ENCODE results near the gene G0S2.
"Not testable (repeated sequence)": the region's sequence is repeated elsewhere in the genome, so short reads cannot be mapped to it uniquely, and the experiment has no call there.

Gene G0S2

GRCh38 chr1:209685821-209686220 lies 10.6 kb downstream of the G0S2 start:
- peak in 1 of 2 donors; percentile 56 for DNase-seq

DNA sequence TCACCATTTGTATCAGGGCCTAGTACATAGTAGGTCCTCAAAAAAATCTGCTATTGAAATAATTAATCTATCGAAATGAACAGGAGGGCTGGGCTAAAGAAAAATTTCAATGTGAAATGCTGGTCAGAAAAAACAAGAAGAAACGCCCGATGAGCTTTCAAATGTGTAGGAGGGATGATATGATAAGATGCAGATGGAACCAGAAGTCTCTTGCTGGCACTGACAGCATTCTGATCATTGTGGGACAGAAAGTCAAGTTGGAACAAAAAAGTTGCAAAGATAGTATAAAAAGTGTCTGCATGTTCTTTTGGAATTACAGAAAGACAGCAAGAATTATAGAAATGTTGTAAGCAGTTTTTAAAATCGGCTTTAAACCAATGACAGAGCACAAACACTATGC lies 11.1 kb downstream of the G0S2 start:
- no peak for DNase-seq

- DNase-seq, result no peak
These were observed 13.6 kb downstream of the G0S2 start for GRCh38 chr1:209688746-209689234.

- no peak for DNase-seq
These were observed 14.3 kb downstream of the G0S2 start for GRCh38 chr1:209689477-209689876.

- DNase-seq, result no peak
These were observed 16.0 kb downstream of the G0S2 start for GRCh38 chr1:209691237-209691636.

GRCh38 chr1:209692296-209692695 lies 17.1 kb downstream of the G0S2 start:
- no peak for DNase-seq

- DNase-seq, result peak; percentile 67 to 74
These were observed 17.7 kb downstream of the G0S2 start for GRCh38 chr1:209692745-209693504.

- no peak for DNase-seq
These were observed 21.5 kb downstream of the G0S2 start for GRCh38 chr1:209696673-209697072.

DNA sequence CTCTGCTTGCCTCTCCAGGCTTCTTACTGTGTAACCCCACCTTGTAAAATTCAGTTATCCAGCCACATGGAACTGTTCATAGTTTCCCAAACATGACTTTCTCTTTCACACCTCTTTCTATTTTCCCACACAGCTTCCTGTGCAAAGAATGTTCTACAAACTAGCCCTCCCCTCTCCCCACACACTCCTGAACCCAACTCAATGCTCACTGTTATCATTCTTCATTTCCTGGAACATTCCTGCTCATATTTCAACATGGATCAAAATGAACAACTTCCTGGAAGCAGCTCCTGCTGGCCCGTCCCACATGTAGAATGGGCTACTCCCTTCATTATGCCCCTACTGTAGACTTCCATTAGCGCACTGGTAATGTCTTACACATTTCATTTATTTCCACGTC lies 21.9 kb downstream of the G0S2 start:
- no peak for DNase-seq

- not testable (repeated sequence) for DNase-seq
These were observed 25.5 kb downstream of the G0S2 start for GRCh38 chr1:209700686-209701085.

- DNase-seq, result no peak
These were observed 27.6 kb downstream of the G0S2 start for GRCh38 chr1:209702832-209703231.

GRCh38 chr1:209703834-209704504 lies 28.8 kb downstream of the G0S2 start:
- no peak for DNase-seq

- no peak for DNase-seq
These were observed 29.4 kb downstream of the G0S2 start, which contains the start of gene HSD11B1 for GRCh38 chr1:209704584-209704983. Gene HSD11B1, plus strand, starts transcription at chr1:209704846. Its CDS starts 97 bp downstream, at chr1:209704943.

DNA sequence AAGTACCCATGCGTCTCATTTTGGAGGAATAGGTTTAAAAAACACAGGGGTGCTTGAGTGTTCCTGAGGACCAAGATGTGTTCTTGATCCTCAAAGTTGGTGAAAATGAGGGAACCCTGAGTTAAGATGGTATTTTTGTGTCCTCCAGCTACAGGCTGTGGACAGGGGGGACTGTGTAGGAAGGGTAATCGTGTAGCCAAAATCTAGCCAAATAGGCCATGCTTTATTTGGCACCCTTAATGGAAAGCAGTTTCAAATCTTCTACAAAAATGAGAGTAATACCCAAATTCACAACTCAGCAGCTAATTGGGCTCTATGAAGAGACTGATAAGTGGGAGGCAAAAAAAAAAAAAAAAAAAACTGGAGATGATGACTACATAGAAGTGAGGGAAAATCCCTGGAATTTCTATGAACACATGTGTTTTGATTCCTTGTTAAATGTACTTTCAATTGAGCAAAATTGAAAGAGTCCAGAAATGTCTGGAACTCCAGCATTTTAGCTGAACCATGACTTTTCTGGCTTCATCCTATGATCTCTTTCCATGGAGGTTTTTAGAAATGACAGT lies 29.9 kb downstream of the G0S2 start:
- DNase-seq, result no peak

DNA sequence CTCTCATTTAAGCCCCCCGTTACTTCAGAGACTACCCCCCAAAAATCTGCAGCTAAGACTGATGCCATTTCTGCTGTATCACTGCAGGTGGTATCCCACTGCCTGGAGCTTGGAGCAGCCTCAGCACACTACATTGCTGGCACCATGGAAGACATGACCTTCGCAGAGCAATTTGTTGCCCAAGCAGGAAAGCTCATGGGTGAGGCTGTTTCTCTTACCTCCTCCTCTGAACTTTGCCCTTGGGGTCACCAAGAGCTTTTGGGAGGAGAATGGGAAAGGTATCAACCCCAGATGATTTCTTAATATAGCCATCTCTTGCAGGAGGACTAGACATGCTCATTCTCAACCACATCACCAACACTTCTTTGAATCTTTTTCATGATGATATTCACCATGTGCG lies 31.4 kb downstream of the G0S2 start:
- DNase-seq, result no peak

DNA sequence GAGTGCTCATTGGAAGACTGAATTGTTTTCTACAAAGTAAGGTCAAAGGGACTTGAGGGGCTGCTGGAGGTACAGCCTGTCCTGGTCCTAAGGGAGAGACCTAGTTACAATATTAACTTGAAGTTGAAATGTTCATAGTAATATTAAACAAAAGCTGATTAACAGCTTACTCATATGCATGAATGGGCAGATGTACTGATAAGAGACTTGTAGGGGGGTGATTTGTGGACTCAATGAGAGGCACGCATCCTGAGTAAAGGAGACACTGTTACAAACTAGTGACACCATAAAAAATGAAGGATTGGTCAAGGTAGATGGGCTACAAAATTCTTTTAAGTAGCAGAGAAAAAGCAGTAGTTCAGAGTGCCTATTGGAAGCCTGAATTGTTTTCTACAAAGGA lies 32.1 kb downstream of the G0S2 start:
- DNase-seq, result no peak

- no peak for DNase-seq
These were observed 33.1 kb downstream of the G0S2 start for GRCh38 chr1:209708297-209708696.

DNA sequence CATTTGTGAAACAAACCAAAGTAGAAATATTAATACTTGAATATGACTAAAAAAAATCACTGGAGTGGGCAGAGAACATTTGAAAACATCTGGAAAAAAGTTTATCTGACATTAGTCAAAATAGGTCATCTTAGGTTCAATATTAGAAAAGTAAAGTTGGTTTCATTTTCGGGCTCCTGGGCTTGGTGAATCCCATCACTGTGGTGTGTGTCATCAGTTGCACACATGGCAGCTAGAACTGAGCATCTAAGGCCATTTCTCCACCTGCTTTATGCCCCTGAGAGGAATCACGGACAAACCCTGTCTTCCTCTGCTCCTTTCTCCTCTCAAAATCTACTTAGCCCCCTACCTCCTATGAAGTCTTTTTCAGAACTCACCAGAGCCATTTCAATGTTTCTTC lies 34.9 kb downstream of the G0S2 start:
- DNase-seq, result peak in 1 of 2 donors; percentile 14

DNA sequence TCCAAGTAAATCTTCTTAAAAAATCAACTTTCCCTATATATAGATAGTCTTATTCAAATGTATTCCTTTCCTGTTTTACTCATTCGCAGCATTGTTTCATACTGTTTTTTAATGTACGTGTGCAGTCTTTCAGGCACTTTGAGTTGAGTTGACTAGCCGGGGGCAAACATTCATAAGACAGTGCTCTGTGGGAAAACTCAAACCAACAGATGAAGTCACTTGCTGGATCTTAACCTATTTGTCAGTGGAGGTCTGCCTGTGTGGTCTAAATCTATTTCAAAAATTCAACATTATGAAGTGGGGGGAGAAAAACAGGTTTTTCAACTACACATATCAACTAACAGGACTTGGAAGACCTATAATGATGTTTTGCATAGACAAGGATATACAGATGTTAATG lies 35.6 kb downstream of the G0S2 start:
- DNase-seq, result no peak

DNA sequence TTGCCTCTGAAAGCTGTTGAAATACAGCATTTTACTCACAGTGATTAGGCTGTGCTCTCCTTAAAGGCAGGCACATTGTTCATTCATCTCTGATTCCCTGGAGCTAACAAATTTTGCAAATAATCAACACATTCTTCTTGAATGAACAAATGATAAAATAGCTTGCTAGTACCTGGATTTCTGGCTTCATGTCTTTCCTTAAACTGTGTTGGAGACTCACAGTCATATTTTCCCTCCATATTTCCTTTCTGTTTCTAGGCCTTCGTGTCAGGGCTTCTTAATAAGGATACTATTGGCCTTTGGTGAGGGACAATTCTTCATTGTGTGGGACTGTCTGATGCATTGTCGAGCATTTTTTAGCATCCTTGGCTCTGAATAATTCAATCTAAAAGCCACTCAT lies 39.1 kb downstream of the G0S2 start:
- DNase-seq, result no peak

GRCh38 chr1:209715314-209715713 lies 40.1 kb downstream of the G0S2 start:
- no peak for DNase-seq

- no peak for DNase-seq
These were observed 42.6 kb downstream of the G0S2 start for GRCh38 chr1:209717818-209718217.

DNA sequence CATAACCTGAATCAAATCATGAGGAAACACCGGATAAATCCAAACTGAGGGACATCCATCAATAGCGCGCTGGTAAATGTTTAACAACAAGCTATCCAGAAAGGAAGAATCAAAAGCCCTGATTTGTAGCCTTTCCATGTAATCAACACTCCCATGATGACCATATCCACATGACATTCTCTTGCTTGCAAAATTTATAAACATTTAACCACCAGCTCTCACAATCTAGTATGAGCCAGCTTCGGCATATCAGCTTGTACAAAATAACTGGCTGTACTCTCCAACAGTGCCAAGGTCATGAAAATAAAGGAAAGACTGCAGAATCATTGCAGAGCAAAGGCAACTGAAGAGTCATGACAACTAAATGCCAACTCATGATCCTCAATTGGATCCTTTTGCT lies 45.1 kb downstream of the G0S2 start:
- DNase-seq, result no peak

GRCh38 chr1:209720826-209721225 lies 45.6 kb downstream of the G0S2 start:
- DNase-seq, result no peak
